NCI-H146 treated with DMSO at 0.1 percent for 48 hours (cell line): ENCODE measurements around the gene INPP5D.
"Not testable (repeated sequence)": the region's sequence is repeated elsewhere in the genome, so short reads cannot be mapped to it uniquely, and the experiment has no call there.

ENCODE experiments used
- DNase-seq: peaks from one replicate; lab custom pipeline; 2025; ENCODE audit not compliant: unreplicated experiment; lab: John Stamatoyannopoulos, UW

INPP5D gene

DNA sequence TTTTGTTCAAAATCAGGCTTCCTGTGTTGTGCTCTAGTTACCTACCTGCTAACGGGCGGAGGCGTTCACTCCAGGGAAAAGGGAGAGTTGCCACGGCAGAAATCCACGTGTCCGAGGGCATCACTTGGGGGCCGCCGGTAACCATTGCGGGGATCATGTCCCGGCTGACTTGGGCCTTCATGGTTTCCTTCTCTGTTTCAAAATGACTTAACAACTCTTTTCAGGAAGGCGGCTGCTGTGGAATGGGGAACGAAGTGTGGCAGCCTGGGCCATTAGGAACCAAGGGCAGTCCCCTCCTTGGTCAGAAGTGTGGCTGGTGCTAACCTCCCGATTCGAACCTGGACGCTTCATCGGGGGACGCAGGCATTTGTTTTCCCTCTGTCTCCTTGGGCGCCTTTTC is 56.8 kb downstream of the INPP5D start:
- DNase-seq = no peak

GRCh38 chr2:233117351-233117750 is 57.2 kb downstream of the INPP5D start:
- DNase-seq = no peak

GRCh38 chr2:233117811-233118647 is 57.9 kb downstream of the INPP5D start:
- DNase-seq = no peak

GRCh38 chr2:233118648-233119000 is 58.5 kb downstream of the INPP5D start:
- DNase-seq = no peak

- DNase-seq = no peak
Observed at GRCh38 chr2:233119123-233119522, 59.0 kb downstream of the INPP5D start.

DNA sequence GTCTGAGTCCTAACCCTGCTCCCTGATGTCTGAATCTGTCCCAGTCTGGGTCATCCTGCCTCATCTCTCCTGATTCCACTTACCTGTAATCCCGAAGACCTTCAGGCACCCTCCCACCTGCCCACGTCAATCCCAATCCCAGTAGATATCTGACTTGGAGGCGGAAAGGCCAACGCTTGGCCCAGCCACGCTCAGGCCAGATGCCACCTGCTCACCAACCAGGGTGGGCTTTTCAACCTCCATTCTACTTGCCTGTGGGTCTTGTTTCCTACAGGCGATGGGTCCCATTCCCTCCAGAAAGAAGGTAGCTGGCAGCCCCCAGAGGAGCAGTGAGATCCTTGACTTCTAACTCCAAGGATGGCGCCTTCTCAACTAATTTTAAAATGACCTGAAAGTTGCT is 59.7 kb downstream of the INPP5D start:
- DNase-seq = no peak

- DNase-seq = no peak
Observed at GRCh38 chr2:233120459-233120858, 60.3 kb downstream of the INPP5D start.

DNA sequence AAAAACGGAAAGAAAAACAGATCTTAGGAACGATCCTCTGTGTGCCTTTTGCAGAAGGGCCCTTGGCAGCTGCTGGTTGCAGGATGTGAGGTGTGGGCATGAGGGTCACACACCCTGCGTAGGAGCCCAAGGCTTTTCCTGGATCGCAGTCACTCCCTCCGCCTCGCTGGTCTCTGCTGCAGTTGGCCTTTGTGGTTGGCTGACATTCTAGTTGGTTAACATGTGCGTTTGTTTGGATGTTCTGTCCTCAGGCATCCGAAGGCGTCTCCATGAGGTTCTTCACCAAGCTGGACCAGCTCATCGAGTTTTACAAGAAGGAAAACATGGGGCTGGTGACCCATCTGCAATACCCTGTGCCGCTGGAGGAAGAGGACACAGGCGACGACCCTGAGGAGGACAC is 61.7 kb downstream of the INPP5D start:
- no peak for DNase-seq

DNA sequence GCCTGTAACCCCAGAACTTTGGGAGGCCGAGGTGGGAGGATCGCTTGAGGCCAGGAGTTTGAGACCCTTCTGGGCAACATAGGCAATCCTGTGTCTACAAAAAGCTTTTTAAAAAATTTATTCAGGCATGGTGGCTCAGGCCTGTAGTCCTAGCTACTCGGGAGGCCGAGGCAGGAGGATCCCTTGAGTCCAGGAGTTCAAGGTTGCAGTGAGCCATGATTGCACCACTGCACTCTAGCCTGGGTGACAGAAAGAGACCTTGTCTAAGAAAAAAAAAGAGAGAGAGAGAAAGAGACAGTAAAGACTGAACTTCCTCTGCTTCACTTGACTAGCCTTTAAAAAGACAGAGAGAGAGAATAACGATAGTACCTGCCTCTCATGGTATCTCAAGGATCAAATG is 62.4 kb downstream of the INPP5D start:
- DNase-seq = no peak

DNA sequence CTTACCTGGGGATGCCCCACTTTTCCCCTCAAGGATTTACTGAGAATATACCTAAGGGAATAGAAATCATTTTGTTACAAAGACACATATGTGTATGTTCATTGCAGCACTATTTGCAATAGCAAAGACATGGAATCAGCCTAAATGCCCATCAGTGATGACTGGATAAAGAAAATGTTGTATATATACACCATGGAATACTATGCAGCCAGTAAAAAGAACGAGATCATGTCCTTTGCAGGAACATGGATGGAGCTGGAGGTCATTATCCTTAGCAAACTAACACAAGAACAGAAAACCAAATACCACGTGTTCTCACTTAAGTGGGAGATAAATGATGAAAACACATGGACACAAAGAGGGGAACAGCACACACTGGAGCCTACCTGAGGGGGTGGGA is 63.4 kb downstream of the INPP5D start:
- not testable (repeated sequence) for DNase-seq

GRCh38 chr2:233124421-233125080 is 64.4 kb downstream of the INPP5D start:
- no peak for DNase-seq

- DNase-seq = no peak
Observed at GRCh38 chr2:233125455-233126065, 65.4 kb downstream of the INPP5D start.

GRCh38 chr2:233129351-233129978 is 69.3 kb downstream of the INPP5D start:
- DNase-seq = no peak

GRCh38 chr2:233130024-233130423 is 69.9 kb downstream of the INPP5D start:
- no peak for DNase-seq

- no peak for DNase-seq
Observed at GRCh38 chr2:233130481-233131020, 70.4 kb downstream of the INPP5D start.

- DNase-seq = no peak
Observed at GRCh38 chr2:233131936-233132720, 72.0 kb downstream of the INPP5D start.

GRCh38 chr2:233133239-233133638 is 73.1 kb downstream of the INPP5D start:
- DNase-seq = no peak

DNA sequence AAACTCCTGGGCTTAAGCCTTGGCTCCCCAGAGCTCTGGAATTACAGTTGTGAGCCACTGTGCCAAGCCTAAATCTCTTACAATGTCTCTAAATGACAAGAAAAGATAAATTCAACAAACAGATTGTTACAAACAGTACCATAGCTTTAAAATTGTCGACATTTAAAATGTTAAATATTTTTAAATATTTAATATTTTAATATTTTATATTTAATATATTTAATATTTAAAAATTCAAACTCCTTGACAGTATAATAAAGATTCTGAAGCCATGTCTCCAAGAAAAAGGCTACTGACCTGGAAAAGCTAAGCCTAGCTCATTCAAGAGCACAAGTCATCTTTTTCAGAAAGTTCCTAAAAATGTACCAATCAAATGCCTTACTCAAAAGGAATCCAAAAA is 75.3 kb downstream of the INPP5D start:
- no peak for DNase-seq

DNA sequence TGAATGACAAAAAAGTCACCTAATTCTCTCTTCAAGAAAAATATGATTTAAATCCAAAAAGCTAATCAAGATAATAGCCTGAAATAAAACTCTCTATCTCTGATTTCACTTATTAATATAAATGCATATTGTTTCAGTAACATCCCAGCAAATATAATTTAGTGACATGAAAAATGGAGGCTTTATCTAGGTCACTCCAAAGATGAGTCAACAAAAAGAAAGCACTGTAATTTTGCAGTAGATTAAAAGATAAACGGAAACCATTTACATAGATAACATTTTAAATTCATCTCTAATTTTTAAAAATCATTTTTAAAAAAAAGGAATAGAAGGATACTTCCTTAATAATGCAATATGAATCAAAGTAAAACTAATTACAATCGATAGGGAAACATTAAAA is 76.9 kb downstream of the INPP5D start:
- no peak for DNase-seq

DNA sequence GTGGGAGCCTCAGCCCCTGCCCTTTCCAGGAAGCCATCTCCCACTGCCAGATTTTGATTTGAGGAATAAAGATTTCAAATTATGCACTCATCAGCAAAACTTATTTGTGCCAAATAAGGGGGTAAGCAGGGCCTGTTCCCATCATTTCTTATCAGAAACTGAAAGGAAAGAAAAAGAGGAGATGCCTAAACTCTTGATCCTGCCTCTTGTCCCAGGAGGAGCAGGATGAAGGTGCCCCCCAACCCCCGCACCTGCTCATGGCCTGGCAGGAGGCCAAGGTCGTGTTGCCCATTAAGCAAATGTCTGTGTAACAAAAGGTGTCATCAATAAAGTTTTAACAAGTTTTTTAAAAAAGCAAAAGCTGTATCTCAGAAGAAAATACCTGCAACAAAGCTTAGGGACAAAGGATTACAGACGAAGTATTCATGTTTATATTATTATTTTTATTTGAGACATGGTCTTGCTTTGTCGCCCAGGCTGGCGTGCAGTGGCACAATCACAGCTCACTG is 80.0 kb downstream of the INPP5D start:
- DNase-seq = no peak

GRCh38 chr2:233140978-233141377 is 80.8 kb downstream of the INPP5D start:
- no peak for DNase-seq
